GM18505 (cell line): ENCODE data around the gene AHSA1.
"Not testable (repeated sequence)": the region's sequence is repeated elsewhere in the genome, so short reads cannot be mapped to it uniquely, and the experiment has no call there.

Experiments
- ATAC-seq: cut with Tn5 transposase; IDR thresholded peaks from one replicate; pipeline ENCODE4 v1.9.1; 2021; ENCODE audit not compliant: unreplicated experiment
- POLR2A ChIP-seq: IDR thresholded peaks from 4 replicates; pipeline ENCODE4 v1.6.1; 2011; ENCODE audit warnings: borderline replicate concordance; ENCODE audit not compliant: insufficient read depth, insufficient read length; ENCODE audit errors: extremely low read depth

AHSA1 gene

GRCh38 chr14:77457522-77458248 lies at the start of gene AHSA1, which contains the start of gene VIPAS39:
Gene AHSA1 (plus strand): TSS chr14:77458093. CDS start chr14:77458190, 97 bp downstream.
Gene VIPAS39 (minus strand): TSS chr14:77457601. CDS start chr14:77454102, 3,499 bp downstream.
- TF ChIP-seq POLR2A = peak; percentile 93
- ATAC-seq = peak; percentile 87

DNA sequence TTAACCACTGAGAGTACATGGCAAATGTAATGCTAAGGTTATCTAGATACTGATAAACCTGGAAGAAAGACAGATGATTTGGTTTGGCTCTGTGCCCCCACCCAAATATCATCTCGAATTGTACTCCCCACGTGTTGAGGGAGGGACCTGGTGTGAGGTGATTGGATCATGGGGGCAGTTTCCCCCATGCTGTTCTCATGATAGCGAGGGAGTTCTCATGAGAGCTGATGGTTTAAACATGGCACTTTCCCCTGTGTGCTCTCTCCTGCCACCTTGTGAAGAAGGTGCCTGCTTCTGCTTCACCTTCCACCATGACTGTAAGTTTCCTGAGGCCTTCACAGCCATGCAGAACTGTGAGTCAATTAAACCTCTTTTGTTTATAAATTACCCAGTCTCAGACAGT lies 48.8 kb upstream of the AHSA1 start:
- ATAC-seq = no peak
- TF ChIP-seq POLR2A = no peak

DNA sequence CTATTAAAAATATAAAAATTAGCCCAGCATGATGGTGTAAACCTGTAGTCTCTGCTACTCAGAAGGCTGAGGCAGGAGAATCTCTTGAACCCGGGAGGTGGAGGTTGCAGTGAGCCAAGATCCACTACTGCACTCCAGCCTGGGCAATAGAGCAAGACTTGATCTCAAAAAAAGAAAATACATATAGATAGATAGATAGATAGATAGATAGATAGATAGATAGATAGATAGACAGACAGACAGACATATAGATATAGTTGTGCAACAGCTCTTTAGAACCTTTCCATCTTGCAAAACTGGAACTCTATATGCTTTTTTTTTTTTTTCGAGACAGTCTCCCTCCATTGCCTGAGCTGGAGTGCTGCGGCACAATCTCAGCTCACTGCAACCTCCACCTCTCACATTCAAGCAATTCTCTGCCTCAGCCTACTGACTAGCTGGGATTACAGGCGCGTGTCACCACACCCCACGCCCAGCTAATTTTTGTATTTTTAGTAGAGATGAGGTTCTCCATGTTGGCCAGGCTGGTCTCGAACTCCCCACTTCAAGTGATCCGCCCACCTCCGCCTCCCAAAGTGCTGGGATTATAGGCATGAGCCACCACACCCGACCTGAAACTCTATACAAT lies 42.4 kb upstream of the AHSA1 start:
- not testable (repeated sequence) for ATAC-seq

GRCh38 chr14:77416098-77416497 lies 41.8 kb upstream of the AHSA1 start:
- not testable (repeated sequence) for ATAC-seq

GRCh38 chr14:77416836-77417235 lies 41.1 kb upstream of the AHSA1 start:
- no peak for TF ChIP-seq POLR2A
- ATAC-seq = no peak

- ATAC-seq = no peak
These were observed 36.7 kb upstream of the AHSA1 start for GRCh38 chr14:77421201-77421600.

DNA sequence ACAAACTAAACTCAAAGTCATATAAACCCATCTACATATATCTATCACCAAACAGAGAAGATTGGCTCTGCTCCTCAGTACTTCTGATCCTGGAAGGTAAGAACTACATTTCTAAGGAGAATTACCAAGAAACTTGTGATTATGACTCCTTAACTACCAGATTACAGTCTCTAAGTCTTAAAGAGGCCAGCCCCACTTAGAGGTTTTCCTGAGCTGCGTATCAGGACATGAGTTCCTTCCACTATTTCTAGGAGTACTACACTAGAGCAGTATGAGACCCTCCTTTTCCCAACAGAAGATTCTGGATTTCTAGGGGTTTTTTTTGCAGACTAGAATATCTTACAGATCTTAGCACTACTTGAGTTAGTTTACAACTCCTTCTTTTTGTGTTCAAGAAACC lies 34.5 kb upstream of the AHSA1 start, which contains the start of gene NOXRED1:
NOXRED1 (minus strand) TSS at position 101 of the 400 bp plus-strand sequence. CDS start 634 bp downstream, outside the sequence.
- no peak for TF ChIP-seq POLR2A
- no peak for ATAC-seq

More at GRCh38 chr14:77421201-77421600, 36.7 kb upstream of the AHSA1 start:
- no peak for TF ChIP-seq POLR2A

DNA sequence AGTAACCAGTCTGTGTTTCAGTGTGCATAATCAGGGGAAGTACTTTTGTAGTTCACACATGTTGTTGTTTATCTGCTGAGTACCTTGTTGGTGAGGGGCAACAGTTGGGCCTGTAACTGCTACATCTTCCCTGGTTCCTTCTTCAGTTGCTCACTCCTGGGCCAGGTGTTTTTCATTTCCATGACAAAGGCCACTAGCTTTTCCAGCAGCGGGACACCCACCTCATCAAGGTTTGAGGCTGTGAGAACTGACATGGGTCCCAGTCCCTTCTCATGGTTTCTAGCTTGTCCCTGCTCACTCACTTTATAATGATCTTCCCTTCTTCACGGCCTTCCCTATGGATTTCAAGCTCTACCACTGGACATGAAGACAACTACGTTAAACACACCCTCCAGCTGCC lies 33.0 kb upstream of the AHSA1 start:
- no peak for ATAC-seq
- TF ChIP-seq POLR2A = no peak

GRCh38 chr14:77426396-77426795 lies 31.5 kb upstream of the AHSA1 start:
- no peak for ATAC-seq
- TF ChIP-seq POLR2A = no peak

GRCh38 chr14:77436042-77436441 lies 21.9 kb upstream of the AHSA1 start:
- no peak for TF ChIP-seq POLR2A
- ATAC-seq = no peak

GRCh38 chr14:77438596-77438995 lies 19.3 kb upstream of the AHSA1 start:
- no peak for ATAC-seq
- TF ChIP-seq POLR2A = no peak

GRCh38 chr14:77439861-77440260 lies 18.0 kb upstream of the AHSA1 start:
- no peak for TF ChIP-seq POLR2A
- no peak for ATAC-seq

DNA sequence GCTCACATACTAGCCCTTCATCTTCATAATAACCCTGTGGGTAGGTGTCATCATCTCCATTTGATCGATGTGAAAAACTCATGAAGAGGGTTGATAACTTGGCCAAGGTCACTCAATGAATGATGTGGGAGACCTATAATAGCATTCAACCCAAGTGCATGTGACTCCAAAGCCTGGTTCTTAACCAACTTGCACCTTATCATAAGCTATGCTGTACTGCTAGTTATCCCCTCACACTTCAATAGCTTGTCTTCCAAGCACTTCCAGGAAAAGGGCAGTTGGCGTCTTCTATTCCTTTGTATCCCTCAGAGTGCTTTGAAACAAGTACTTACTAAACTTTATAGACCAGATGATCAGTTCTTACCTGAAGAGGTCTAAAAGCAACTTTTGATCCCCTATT lies 15.7 kb upstream of the AHSA1 start:
- ATAC-seq = no peak

GRCh38 chr14:77455966-77456640 lies 1.8 kb upstream of the AHSA1 start:
- no peak for ATAC-seq
- no peak for TF ChIP-seq POLR2A

More for the DNA sequence above, 15.7 kb upstream of the AHSA1 start:
- TF ChIP-seq POLR2A = no peak
